Epithelial cell of proximal tubule (primary cell): ENCODE data around the gene SNX27. TPM values are rescaled to one million over a fixed set of nuclear protein-coding genes. Genes with fewer than 3 reads are reported as not detected.

Source experiments
- DNase-seq: peaks from one replicate; pipeline ENCODE4 v3.0.0-alpha.2; 2011; ENCODE audit warnings: low read depth
- H3K4me3 ChIP-seq: 2 replicates; pipeline ENCODE4 v1.5.1; 2011; ENCODE audit warnings: low read depth, mild to moderate bottlenecking, low read length
- CTCF ChIP-seq: conservative IDR thresholded peaks from 2 replicates; pipeline ENCODE4 v1.5.1; 2012; ENCODE audit warnings: low read depth, mild to moderate bottlenecking, low read length
- total RNA-seq: library from RNA; depleted of rRNA; stranded (reverse); fragments of >200 nt; gene quantifications from 2 replicates; pipeline ENCODE4 v1.2.3, GENCODE V29; 2015

Gene SNX27
- total RNA-seq, 1 donor from 2014 or later, result 13.2 TPM

GRCh38 chr1:151718011-151718431 is 106.2 kb downstream of the SNX27 start:
- DNase-seq, result no peak
- TF ChIP-seq CTCF, result no peak
- no peak overlapping the region for H3K4me3 ChIP-seq

GRCh38 chr1:151718666-151719065 is 106.8 kb downstream of the SNX27 start:
- no peak overlapping the region for H3K4me3 ChIP-seq
- no peak for DNase-seq
- no peak for TF ChIP-seq CTCF

- no peak for TF ChIP-seq CTCF
- no peak overlapping the region for H3K4me3 ChIP-seq
- no peak for DNase-seq
Measured at GRCh38 chr1:151720125-151720524, 108.3 kb downstream of the SNX27 start.

- peak overlapping the region; percentile 49 for H3K4me3 ChIP-seq
- TF ChIP-seq CTCF, result no peak
- no peak for DNase-seq
Measured at GRCh38 chr1:151720554-151720953, 108.7 kb downstream of the SNX27 start.

- no peak for DNase-seq
Measured at GRCh38 chr1:151720974-151721787, 109.3 kb downstream of the SNX27 start, which contains the start of gene RIIAD1. RIIAD1 (plus strand) TSS chr1:151721522; CDS start chr1:151721537, 15 bp downstream.

GRCh38 chr1:151721788-151722510 is 110.1 kb downstream of the SNX27 start:
- TF ChIP-seq CTCF, result no peak
- DNase-seq, result no peak
- peak overlapping the region; percentile 49 for H3K4me3 ChIP-seq

More at GRCh38 chr1:151720974-151721787, 109.3 kb downstream of the SNX27 start, which contains the start of gene RIIAD1:
- TF ChIP-seq CTCF, result peak; percentile 14
- H3K4me3 ChIP-seq, result peak within 1 kb of the TSS; percentile 49
